D721Med (cell line): ENCODE results near the gene GFPT2.

ENCODE experiments used
- DNase-seq: peaks from one replicate; pipeline ENCODE4 v3.0.0; 2011; ENCODE audit warnings: low spot score; ENCODE audit not compliant: insufficient read length
- FAIRE-seq: peaks from 2 replicates; lab custom pipeline; 2011; peaks lifted over from hg19 to GRCh38; lab: Jason Lieb, UNC
- CTCF ChIP-seq: IDR thresholded peaks from 2 replicates; pipeline ENCODE4 v1.5.1; 2012; ENCODE audit warnings: mild to moderate bottlenecking, control low read depth; ENCODE audit not compliant: insufficient read depth; ENCODE audit errors: missing control alignments

GFPT2 gene

GRCh38 chr5:180340856-180341255, 12.3 kb downstream of the GFPT2 start:
- FAIRE-seq: no peak
- no peak for DNase-seq
- TF ChIP-seq CTCF: no peak

GRCh38 chr5:180339583-180340183, 13.5 kb downstream of the GFPT2 start:
- DNase-seq: no peak
- no peak for TF ChIP-seq CTCF
- FAIRE-seq: no peak

- FAIRE-seq (no peak), DNase-seq (no peak)
- TF ChIP-seq CTCF: no peak
Measured at GRCh38 chr5:180338001-180338707, 15.0 kb downstream of the GFPT2 start.

GRCh38 chr5:180336234-180337020, 16.7 kb downstream of the GFPT2 start:
- no peak for DNase-seq
- no peak for TF ChIP-seq CTCF
- no peak for FAIRE-seq

- DNase-seq (no peak), FAIRE-seq (no peak)
- no peak for TF ChIP-seq CTCF
Measured at GRCh38 chr5:180335614-180336233, 17.4 kb downstream of the GFPT2 start.

GRCh38 chr5:180334751-180335613, 18.2 kb downstream of the GFPT2 start:
- no peak for FAIRE-seq
- DNase-seq: no peak
- TF ChIP-seq CTCF: no peak
